GM13977 (cell line): ENCODE measurements around the gene VSTM5.

Experiments used
- DNase-seq: peaks from one replicate; pipeline ENCODE4 v3.0.0; 2012; ENCODE audit warnings: low spot score
- in situ Hi-C: fragments of 300-500 bp; cut with MboI; formaldehyde crosslinking; loops from one replicate; pipeline ENCODE4 v1.12.0; 2022; ENCODE audit warnings: low sequenced_read_pairs, low pct_unique_long_range_greater_than_20kb, mixed read lengths, inconsistent platforms; ENCODE audit not compliant: unreplicated experiment
- TF ChIP-seq, protein P1 (sequence below): IDR thresholded peaks from 2 replicates; pipeline ENCODE4 v1.5.1; 2012; ENCODE audit warnings: mild to moderate bottlenecking, control low read depth; ENCODE audit not compliant: insufficient read depth; ENCODE audit errors: extremely low read depth, missing control alignments

VSTM5 gene

DNA sequence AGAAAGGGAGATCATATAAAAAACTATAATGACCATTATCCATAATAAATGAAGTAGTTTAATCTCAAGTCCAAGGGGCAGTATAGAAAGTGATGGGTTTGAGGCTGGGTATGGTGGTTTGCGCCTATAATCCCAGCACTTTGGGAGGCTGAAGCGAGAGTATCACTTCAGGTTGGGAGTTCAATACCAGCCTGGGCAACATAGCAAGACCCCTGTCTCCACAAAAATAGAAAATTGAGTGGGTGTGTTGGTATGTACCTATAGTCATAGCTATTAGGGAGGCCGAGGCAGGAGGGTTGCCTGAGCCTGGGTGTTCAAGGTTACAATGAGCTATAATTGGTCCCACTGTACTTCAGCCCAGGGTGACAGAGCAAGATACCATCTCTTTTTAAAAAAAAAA, 42.4 kb downstream of the VSTM5 start:
- DNase-seq, result no peak
- TF ChIP-seq, protein P1, sequence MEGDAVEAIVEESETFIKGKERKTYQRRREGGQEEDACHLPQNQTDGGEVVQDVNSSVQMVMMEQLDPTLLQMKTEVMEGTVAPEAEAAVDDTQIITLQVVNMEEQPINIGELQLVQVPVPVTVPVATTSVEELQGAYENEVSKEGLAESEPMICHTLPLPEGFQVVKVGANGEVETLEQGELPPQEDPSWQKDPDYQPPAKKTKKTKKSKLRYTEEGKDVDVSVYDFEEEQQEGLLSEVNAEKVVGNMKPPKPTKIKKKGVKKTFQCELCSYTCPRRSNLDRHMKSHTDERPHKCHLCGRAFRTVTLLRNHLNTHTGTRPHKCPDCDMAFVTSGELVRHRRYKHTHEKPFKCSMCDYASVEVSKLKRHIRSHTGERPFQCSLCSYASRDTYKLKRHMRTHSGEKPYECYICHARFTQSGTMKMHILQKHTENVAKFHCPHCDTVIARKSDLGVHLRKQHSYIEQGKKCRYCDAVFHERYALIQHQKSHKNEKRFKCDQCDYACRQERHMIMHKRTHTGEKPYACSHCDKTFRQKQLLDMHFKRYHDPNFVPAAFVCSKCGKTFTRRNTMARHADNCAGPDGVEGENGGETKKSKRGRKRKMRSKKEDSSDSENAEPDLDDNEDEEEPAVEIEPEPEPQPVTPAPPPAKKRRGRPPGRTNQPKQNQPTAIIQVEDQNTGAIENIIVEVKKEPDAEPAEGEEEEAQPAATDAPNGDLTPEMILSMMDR, result no peak
- in situ Hi-C loops, result no loop called here

DNA sequence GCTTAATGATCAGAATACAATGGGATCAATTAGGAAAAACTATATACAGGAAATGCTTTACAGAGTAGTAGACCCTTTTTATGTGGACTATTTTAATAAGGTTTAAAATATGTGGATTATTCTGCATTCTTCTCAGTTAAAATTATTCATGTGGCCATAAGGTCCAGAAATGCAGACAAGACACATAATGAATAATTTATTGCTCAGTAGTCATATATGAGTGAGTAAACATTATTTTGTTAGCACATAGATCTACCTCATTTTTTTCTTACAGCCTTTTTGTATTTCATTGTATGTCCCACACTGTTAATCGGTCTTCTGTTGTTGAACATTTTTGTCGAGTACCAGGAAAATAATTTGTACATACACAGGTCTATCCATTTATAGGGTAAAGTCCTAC, 45.5 kb downstream of the VSTM5 start:
- in situ Hi-C loops, result no loop called here
- TF ChIP-seq, protein P1, result no peak
- no peak for DNase-seq

GRCh38 chr11:93801366-93801765, 49.1 kb downstream of the VSTM5 start:
- DNase-seq, result no peak
- in situ Hi-C loops, result no loop called here
- TF ChIP-seq, protein P1, result no peak

GRCh38 chr11:93796441-93797231, 53.8 kb downstream of the VSTM5 start:
- no peak for DNase-seq
- TF ChIP-seq, protein P1, result no peak
- in situ Hi-C loops, result no loop called here

DNA sequence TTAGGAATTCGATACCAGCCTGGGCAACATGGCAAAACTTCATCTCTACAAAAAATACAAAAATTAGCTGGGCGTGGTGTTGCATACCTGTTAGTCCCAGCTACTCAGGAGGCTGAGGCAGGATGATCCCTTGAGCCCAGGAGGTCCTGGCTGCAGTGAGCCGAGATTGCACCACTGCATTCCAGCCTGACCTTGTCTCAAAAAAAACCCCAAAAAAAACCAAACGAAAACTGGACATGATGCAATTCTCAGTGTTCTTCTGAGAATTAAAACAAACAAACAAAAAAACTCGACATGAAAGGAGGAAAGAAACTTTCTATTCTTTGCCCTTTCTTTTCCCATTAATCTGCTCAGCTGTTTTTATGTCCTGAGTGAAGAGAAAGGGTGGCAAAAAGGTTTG, 58.9 kb downstream of the VSTM5 start:
- TF ChIP-seq, protein P1, result no peak
- no peak for DNase-seq
- in situ Hi-C loops, result no loop called here

- no peak for DNase-seq
- in situ Hi-C loops, result no loop called here
- TF ChIP-seq, protein P1, result no peak
Observed at GRCh38 chr11:93784935-93785360, 65.5 kb downstream of the VSTM5 start.
